Prostate gland (tissue), 2 donors: ENCODE measurements around the gene PDCD4. TPM values are rescaled to one million over a fixed set of nuclear protein-coding genes. Genes with fewer than 3 reads are reported as not detected.

Source experiments
- total RNA-seq, 2 donors: library from RNA; depleted of rRNA; stranded (reverse); fragments of >200 nt; gene quantifications; one replicate each; pipeline ENCODE4 v1.1.0, GENCODE V29; 2016

Gene PDCD4
- total RNA-seq, 2 donors from 2014 or later: 104 to 120 TPM

Other genes with a start within 250 kb of the PDCD4 start
- gene RBM20, start 227.6 kb upstream of the PDCD4 start, total RNA-seq: 1 to 10 TPM in 1 of 2 donors, under 1 TPM in 1; 0.41 to 2.8 TPM
- 10 to 100 TPM; 18.8 to 20.9 TPM for gene BBIP1, start 47.3 kb downstream of the PDCD4 start, total RNA-seq
- 10 to 100 TPM; 31.3 to 56.1 TPM for gene SHOC2, start 47.7 kb downstream of the PDCD4 start, total RNA-seq
- gene ADRA2A, start 205.1 kb downstream of the PDCD4 start, total RNA-seq: 10 to 100 TPM in 1 of 2 donors, under 1 TPM in 1; 0.41 to 12.3 TPM